Activated CD4-positive, alpha-beta T cell treated with anti-CD3 and anti-CD28 coated beads, Interleukin-2, Interleukin-6, amounts not matched to agents 100 ng/mL and 50 ng/mL, durations not matched to agents 16 hours and 8 hours (primary cell): ENCODE measurements around the gene NRP1.

Experiments
- DNase-seq: peaks from one replicate; pipeline ENCODE4 v3.0.0-alpha.2; 2020

Gene NRP1

DNA sequence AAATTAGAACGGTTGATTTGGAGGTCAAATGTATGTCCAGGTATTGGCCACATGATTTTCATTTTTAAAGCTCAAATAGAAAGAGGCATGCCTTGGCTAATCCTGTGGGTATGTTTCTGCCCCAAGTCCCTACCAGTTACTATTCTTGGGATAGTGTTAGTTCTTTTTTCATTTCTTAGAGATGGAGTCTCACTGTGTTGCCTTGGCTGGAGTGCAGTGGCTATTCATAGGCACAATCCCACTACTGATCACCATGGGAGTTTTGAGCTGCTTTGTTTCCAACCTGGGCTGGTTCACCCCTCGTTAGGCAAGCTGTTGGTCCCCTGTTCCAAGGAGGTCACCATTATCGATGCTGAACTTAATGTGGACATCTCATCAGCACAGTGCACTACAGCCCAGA is 46.3 kb downstream of the NRP1 start:
- DNase-seq: no peak

DNA sequence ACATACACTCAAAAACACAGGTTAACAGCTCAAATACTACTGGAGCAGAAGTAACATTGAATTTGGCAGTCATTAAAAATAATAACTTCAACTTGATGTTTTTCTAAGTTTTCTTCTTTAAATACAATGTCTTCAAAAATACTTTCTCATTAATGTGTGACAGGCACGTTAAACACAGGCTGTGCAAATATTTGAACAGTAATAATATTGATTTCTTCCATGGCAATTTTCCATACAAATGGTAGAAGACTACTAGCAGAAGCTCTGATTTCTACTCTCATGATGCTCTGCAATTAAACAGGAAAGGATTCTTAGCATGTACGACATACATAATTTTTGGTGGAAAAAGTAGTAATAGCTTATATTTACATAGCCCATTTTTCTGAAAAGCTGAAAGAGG is 47.4 kb downstream of the NRP1 start:
- DNase-seq: no peak

DNA sequence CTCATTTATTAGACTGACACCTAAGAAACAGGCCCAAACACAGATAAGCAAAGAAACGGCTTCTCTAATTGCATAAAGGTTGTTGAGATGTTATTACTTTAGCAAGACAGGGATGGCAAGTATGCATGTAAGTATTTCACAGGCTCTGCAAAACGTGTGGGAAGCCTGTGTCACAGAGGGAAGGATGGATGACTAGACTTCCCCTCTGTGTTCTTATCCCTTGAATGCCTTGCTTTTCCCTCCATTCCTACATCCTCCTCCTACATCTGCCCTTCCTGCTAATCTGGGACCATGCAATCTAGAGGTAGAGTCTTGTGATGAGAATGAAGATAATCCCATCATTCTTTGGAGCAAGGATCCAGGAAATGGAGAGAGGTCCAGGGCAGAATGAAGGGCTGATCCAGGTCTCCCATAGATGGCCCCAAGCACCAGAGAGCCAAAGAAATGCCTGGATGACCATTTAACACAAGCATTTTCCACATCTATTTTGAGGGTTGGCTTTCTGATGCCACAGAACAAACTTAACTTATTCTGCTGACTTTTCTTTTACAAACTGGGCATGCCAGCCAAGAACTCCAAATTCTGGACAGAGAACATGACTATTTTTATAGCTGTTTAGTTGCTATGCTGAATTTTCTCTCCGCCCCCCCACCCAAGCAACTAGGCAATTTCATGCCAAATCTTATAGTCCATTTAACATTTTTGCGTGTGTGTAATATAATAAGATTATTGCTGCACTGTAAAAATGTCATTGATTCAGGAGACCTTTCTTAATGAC is 48.1 kb downstream of the NRP1 start:
- DNase-seq: no peak

DNA sequence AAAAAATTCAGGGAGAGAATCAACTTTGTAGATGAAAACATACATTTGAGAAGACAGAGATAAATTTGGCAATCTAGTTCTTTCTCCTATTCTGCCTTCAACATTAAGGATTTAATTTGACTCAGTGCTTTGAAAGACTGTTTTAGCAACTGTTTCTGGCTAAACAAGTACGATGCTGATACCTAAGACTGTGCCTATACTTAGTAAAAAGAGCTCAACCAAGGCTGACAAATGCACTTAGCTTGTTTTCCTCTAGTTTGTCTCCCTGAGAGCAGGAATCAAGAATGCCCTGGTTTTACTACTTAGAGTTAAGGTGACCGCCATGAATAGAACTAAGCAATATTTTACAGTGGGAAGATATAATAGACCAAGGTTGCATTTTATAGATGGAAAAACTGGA is 49.5 kb downstream of the NRP1 start:
- no peak for DNase-seq

DNA sequence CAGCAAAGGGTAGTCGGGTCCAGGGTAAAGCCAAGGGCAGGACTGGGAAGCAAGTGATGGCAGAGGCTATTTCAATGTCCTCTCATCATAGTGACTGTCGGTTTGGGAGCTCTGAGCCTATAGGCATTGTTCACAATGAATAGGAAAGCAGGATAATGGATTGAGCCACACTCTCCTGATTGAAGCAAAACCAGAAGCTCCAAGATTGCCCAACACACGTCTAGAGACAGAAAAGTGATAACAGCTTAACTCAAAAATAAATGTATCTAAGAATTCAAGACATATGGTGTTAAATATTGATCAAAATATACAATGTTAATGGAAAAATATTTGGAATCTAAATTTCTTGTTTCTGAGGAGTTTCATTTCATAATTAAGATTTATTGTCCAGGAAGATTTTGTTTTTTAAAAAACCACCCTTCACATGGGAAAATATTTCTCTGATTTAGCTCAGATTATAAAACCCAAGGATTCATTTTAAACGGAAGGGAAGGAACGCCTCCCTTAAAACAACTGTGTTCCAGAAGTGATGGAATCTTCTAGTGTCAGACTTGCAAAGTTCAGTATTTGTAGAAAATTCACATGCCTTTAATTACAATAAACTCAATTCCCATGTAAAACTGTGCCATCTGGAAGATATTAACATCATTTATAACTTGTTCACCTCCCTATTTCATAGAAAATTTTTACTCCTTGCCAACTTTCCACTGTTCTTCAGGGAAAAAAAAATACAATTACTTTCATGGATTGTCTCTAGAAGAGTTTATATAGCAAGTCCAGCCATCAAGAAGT is 54.5 kb downstream of the NRP1 start:
- DNase-seq: no peak

DNA sequence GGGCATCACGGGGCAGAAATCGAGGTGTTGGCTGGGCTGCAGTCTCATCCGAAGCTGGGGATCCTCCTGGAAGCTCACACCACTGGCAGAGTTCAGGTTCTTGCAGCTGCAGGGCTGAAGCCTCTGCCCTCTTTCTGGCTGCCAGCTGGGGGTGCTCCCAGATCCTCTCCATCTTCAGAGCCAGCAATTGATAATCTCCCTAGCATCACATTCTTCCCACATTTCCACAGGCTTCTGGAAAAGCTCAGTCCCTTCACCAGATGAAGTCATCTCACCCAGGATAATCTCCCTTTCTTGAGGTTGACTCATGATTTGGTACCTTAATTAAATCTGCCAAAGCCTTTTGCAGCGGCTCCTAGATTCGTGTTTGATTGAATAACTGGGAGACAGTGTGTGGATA is 55.2 kb downstream of the NRP1 start:
- DNase-seq: no peak

DNA sequence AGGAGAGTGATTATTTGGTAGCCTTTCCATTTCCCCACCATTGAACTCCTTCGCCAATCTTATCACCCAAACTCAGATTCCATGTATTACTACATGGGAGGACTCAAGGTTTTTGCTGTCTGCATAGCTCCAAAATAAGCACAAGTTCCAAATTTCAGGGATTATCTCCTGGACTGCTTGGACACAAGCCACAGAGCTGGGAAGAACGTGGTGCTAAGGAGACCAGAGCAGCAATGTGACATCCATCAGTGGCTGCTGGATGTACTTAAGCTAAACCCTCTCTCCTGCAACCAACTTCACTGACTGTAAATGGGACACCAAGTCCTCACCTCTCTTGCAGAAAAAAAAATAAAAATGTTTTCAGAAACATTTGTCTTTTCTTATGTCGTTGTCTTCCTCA is 56.3 kb downstream of the NRP1 start:
- no peak for DNase-seq

DNA sequence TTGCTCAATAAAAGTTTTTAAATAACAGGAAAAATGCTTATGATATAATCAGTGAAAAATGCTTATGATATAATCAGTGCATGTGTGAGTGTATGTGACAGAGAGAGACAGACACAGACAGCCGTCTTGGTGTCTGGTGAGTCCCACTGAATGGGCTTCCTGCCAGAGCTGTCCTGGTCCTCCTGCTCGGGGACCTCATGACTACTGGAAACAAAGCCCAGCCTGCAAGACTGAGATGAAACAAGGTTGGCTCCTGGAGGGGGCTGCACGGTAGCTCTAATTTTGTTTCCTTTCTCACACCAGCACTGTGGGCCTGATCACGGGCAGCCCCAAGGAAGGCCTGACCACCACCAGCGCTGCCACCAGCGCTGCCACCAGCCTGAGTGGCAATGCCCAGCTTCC is 57.3 kb downstream of the NRP1 start:
- no peak for DNase-seq

DNA sequence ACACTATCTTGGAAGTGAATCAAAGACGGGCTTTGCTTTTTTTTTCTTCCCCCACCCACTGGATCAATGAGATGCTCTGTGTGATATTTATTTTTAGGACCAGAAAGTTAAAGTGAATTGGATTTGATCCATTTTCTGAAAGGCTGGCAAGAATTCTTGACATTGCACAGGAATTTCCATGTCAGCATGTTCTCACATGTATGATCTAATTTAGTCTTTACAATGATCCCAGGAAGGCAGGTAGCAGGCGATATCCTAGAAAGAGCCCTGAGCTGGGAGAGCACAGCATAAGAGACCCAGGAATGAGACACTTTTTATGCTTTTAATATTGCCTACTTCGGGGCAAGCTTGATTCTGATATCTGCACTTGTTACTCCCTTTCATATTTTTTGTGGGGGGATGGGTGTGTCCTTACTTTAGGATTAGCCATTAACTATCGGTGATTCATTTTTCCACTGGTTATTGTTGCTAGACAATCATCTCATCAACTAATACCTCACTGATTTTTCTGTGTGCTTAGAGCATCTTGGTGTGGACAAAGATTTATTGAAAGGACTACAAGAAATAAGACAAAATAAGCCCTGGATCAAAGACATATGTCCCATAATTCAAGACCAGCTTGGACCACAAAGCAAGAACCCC is 58.1 kb downstream of the NRP1 start:
- no peak for DNase-seq

DNA sequence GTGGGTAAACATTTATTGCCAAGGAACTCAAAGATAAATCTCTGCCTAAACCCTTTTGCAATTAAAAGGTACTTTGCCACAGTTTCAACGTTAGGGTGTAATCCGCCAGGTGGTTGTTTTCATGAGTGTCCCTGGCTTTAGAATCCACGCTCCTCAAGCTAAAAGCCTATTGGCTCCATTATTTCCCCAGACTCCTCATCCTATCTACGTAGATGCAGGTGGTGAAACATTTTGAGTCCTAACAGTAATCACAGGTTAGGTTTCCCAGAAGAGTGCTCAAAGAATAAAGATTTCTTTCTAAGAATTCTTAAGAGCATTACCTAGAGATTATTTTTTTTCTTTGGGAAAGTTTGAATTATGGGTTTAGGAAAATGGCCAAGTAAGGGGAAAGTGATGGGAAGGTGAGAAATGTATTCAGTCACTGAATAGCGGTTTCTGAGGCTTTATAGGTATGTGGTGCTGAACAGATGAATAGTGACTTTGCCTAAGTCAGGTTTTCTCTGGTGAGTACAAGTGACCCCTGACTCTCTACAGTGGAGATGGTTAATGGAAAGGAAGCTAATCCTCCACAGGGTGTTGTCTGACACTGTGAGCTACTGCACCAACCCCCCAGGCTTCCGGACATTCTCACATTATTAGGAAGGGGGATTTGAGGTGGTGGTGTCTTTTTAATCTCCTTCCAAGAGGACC is 60.2 kb downstream of the NRP1 start:
- no peak for DNase-seq

DNA sequence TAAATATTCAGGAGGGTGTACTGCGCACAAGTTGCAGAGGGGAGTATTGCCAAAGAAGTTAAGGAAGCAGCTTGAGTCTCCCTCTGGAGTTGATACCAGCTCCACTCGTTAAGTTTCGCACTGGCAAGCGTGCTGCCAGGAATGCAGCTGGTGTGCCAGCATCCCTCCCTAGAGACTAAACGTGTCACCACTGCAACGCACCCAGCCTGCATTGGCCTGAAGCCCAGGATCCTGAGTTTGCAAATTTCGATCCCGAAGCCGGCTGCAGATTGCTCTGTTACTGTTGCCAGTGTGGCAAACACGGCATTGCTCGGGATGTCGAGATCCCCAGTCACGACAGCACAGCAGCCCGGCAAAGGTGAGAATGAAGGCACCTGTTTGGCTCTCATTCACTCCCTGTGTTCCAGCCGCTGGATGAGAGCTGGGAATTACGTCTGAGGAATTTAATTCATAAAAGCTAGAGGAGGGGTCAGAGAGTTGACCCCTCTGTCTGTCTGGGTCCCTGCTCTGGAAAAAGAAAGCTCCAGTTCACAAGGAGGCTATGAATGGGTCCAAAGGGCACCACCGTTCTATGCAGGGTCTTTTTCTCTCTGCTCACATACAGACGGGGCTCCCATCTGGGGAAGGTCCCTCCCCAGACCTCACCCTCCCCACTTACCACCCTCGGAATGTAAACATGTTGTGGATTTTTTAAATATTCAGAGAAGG is 61.0 kb downstream of the NRP1 start:
- DNase-seq: no peak

DNA sequence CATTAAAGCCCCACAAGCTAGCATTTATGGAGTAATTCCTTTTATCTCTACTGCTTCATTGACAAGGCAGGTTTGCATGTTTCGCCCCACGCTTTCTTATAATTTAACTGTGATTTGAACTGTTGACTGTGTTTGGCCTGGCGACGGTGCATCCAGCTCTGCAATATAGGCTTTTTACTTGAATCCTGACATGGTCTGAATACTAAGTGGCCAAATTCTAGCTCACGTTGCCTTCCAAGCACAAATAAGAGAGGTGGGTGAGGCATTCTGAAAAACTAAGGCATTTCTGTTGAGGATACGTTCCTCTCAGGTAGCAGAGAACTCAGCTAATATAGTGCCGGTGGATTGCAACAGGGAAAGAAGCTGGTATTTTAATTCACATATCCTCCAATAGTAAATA is 61.8 kb downstream of the NRP1 start:
- no peak for DNase-seq

DNA sequence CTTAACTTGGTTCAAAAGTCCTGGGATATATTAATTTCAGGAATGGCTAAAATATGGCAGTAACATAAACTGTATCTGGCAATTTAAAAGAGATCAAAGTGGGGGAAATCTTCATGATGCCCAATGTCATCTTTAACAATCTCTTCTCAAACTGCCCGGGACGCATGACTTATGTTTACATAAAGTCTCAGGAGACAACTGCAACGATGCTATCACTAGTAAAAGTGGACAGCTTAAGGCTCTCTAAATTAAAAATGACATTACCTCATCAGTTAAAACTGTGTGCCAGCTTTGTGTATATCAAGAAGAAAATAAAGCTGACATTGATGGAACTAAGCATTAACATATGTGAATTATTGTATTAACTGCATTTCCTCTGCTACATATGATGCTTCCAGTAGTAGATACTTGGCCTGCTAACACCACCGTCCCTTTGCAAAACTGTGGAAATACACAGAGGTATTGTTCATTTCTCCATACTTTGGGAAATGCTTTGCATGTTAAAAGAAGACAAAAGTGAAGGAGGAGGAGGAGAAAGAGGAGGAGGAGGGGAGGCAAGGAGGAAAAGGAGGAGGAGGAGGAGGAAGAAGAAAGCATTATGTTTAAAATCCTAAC is 62.4 kb downstream of the NRP1 start:
- DNase-seq: no peak

DNA sequence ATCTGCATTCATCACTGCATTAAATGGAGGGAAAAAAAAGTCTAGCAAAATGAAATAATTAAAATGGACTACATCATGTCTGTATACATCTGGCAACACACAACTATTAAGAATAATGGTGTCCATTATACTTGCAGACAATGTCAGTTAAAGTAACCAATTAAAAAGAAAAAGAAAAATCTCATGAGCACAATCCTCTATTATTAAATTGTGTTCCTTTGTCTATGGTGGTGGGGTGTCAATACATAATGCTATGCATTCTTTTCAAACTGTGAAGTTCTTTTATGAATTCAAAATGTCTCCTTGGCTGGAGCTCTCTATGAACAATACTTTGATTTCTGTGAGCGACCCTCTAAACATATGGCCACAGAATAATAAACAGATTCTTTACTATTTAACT is 63.5 kb downstream of the NRP1 start:
- DNase-seq: no peak

DNA sequence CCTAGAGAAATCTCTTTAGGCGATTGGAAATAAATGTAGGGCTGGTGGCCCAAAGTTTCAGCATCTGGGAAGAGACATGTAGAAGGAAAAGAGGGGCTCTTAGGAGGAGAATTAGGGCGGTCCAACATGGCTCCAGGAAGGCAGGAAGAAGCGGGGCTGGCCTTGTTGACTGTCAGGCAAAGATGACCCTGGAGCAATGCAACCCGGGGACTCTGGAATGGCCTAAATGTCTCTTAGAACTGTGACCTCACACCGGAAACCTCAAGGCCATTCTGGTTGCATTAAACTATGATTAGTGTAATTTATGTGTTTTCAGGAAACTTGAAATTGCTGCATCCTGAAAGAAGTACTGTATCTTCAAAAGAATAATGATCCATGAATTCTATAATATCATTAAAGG is 66.8 kb downstream of the NRP1 start:
- no peak for DNase-seq

DNA sequence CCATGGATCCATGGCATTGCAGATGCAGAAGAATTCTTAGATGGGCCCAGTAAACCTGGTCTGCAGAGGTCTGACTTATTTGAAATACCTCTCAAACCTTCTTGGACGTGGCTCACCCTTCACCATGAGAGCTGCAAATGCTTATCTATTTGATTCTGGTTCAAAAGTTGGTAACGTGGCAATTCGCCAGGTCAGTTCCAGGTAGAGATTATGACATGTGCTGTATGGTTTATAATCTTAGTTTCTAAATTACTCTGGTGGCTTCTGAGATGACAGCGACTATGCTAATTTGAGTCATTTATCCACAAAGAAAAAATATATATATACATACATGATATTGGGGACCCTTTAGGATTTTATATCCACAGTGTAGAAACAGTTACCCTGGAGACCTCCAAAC is 68.8 kb downstream of the NRP1 start:
- peak; percentile 70 for DNase-seq

DNA sequence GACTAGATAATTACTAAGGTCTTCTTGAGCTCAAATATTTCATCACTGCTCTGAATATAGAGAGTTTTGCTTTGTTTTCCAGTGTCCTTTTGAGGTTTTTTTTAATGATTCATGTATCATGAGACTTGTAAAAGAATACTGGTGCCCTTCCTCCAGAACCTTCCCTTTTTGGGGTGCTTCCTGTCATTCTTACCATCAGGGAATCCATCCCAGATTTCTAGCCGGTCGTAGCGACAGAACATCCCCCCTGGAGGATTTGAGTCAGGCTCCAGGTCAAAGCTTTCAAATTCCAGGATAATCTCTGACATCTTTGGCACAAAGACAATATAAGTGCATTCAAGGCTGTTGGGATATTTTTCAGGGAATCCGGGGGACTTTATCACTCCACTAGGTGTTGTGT is 71.0 kb downstream of the NRP1 start:
- DNase-seq: no peak

DNA sequence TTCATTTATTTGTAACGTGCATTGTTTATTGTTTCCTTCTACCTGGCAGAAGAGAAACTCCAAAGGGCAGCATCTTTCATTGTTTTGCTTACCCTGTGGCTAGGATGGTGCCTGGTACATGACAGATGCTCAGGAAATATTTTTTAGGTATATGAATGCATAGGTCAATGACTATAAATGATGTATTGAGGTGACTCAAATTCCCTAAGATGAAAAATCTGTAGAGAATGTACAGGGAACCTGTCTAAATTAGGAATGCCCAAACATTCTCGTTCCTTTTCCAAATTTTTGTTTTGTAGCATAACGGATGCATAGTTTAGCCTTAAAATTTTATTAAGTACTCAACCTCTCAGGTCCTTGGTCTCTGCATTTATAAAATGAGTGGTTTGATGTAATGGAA is 71.6 kb downstream of the NRP1 start:
- DNase-seq: no peak

DNA sequence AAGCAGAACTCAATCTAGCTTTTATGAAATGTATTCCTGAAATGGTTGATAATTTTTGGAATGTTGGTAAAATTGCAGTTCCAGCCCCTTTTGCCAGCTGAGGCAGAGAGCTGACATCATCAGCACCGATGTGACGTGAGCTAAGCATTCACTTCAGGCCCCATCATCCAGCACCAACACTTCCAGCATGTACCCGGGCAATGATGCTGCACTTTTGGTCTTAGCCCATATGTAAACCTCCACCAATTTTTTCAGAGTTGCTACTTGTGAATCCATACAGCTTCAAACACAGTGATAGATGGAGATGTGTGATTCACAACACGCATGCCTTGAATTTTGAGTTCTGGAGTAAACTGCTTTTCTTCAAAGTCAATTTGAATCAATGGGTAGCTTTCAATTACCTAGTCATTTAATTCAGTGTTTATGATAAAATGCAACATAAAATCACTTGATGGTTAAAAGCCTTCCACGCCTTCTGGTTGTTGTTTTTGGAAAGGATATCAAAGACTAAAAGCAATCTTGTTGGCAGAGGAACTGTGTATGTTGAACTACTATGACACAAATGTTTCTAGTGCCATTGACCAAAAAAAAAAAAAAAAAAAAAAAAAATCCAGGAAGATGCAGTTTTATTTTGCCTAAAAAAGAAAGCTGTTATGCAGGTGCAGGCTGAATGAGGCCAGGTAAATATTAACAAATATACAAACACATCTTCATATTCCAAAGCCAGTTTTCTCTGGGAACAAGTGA is 73.9 kb downstream of the NRP1 start:
- no peak for DNase-seq

DNA sequence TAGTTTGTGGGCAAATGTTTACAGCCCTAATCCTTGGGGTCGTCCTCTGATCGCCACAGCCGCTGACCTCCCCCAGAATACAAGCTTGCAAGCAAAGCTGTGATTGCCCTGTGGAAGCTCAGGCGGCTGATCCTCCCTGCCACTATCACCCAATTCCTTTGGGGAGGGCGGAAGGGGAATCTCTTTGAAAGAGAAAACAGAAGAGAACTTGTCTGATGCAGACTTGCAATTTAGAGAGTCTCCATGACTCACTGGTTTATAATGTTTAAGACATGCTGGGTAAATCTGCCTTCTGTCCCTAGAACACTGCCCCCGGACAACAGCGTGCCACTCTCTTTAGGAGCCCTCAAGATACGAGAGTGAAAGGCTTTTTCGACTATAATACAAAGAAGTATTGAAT is 75.5 kb downstream of the NRP1 start:
- no peak for DNase-seq

DNA sequence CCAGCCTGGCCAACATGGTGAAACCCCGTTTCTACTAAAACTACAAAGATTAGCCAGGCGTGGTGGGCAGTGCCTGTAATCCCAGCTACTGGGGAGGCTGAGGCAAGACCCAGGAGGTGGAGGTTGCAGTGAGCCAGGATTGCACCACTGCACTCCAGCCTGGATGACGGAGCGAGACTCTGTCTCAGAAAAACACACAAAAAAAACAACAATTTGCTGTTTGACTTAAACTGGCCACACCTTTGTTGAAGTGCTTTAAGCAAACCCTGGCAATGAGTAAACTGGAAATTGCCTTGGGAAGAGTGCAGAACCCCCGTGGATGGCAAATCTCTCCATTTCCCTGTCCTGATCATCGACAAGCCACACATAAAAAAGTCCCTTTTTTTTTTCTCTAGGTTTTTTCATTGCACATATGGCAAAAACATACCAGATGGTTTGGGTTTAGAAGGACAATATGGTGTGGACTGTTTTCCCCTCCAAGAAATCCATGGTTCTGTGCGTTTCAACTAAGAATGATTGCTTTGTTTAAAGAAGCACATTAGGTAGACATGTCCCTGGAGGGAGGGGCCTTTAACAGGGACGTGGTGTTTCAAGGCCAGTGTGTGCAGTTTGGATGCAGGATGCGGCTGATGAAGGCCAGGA is 76.9 kb downstream of the NRP1 start:
- no peak for DNase-seq
